Renal cortical epithelial cell (primary cell): ENCODE results near the gene ACTR5. TPM values are rescaled to one million over a fixed set of nuclear protein-coding genes. Genes with fewer than 3 reads are reported as not detected.

ENCODE experiments used
- DNase-seq: peaks from one replicate; pipeline ENCODE4 v3.0.0-alpha.2; 2011; ENCODE audit warnings: low read depth
- total RNA-seq: library from RNA; depleted of rRNA; stranded (reverse); fragments of >200 nt; gene quantifications from 2 replicates; pipeline ENCODE4 v1.2.3, GENCODE V29; 2014

The ACTR5 gene
- total RNA-seq, 1 donor from 2014 or later, result 8.3 TPM

DNA sequence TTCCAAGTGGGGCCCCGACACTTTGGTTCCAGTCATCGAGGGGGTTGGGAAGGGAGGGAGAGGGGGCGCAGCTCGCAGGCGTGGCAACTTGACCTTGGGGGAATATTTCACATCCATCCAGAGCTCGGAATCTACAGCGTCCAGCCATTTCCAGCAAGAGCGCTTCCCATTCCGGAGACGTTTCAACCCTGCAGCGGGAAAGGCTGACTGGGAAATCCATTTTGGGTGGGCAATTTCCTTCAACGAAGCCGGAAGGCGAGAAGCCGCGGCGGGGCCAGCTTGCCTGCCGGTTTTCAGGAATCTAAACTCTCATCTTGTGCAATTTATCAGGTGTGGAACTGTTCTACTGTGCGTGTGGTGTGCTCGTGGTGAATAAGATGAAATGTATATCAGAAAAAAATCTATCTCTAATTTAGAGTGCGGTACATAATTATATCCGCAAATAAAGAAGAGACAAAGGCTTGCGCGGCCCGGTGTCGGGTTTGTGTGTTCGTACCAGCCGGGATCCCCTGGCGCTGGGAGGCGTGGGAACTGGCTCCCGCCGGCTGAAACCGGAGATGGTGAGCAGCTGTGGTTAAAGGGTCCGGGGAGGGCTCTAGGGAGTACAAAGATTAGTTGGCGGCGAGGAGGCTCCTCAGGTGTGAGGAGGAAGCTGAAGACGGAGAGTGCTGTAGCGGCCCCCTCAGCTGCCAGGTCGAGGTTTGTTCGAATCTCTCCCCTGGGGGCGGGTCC, 19.2 kb upstream of the ACTR5 start:
- DNase-seq, result no peak

DNA sequence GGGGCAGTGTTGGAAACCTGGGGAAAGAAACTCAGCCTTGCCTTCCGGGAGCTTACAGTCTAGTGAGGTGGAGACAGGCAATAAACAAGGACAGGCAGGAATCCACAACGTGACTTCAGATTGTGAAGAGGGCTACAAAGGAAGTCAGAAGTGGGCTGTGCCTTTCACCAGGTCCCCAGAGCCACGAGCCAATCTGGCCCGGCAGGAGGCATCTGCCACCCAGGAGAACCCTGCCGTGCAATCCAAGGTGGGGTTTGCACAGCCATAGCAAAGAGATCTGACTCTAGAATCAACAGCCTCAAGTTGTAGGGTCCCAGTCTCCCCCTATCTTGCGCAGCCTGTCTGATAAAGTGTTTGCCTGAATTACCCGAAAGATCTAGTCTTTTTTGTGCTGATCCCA, 18.5 kb upstream of the ACTR5 start:
- DNase-seq, result no peak

DNA sequence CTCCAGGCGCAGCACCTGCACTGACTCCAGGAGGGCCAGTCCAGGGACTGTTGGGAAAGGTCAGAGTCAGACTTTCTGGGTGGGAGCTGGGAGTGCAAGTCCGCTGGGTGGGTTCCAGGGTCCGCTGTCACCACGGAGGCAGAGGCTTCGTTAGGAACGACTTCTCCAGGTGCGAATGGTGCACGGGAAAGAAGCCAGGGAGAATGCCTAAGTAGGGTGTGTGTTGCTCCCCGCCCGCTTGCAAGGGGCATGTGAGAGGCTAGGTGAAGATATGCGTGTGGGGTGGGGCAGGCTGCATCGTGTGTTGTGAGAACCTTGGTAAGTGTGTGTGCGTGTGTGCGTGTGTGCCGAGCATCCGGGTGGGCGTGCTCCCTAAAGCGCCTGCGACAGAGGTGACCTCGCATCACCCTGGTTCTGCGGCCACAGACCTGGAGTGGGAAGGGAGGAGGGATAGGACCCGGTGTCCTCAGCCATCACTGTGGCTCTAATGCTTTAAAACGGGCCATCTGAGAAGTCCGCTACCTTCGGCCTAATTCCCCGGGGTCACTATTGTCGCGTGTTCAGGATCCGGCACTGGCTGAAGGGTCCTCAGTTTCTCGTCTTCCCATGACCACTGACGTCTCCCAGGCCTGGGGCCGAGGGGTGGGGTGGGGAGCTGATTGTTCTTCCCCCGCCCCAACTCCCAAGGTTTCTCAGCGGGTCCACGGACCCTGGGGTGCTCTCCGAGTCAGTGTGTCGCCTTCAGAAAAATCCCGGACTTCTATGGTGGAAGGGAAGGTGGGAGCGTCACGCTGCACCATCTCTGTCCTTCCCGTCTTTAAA, 17.9 kb upstream of the ACTR5 start:
- DNase-seq, result no peak

DNA sequence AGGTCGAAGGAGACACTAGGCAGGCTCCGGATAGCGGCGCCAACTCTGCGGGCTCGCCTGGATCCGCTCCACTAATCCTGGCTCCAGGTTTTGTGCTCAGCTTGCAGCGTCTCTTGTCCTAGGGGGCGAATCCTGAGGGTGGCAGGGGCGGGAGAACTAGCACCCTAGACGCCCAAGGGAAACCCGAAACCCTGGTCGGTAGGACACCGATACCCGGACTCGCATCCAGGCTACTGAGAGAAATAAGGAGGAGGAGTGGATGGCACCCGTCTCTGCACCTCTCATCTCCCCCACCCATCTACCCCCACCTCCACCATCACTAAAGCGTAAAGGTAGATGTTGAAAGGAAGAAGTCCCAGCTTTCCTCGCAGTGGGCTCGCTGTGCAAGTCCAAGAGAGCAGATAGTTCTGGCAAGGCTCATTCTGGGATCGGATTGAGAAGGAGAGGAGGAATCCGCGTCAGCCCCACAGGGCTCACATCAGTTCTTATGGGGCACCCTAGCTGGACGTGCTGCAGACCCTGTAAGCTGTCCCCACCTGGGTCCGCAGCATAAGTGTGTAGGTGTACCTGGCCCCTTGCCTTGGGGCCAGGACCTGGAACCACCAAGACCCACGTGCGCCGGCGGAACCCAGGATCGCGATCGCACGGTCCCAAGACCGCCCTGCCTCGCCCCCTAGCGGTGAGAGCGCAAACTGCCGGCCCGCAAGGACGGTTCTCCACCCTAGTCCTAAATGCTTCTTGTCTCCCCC, 17.1 kb upstream of the ACTR5 start:
- peak; percentile 15 for DNase-seq

DNA sequence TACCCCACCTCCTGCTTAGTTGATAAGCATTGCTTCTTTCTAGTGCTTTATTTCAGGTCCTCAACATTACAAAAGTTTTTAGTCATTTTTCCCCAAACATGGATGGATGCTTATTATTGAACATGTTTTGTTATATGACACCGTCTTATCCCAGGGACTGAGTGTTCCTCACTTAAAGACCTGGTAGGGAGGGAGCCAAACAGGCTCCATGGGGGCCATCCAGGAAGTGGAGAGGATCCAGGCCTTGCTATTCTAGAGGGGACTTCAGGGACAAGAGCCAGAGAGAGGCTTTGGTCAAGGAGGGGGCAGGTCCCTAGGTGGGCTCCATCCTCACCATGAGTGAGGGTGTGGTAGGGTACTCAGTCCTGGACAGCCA, 16.5 kb upstream of the ACTR5 start:
- DNase-seq, result no peak

DNA sequence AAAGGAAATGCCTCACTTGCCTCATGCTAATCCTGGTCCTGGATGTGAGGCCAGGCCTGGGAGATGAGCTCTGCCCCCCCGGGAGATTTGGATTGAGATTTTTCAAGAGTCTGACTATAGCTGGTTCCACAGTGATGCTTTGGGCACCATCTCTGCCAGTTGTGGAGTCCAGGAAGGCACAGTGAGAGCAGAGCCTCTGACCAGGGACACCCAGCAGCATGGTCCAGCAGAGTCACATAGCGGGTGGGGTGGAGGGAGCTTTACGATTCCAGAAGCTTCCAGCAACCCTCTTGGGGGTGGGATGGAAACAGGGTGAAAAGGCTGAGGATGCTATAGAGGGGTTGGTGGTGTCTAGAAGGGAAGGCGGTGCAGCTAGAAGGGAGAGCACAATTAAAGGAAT, 15.3 kb upstream of the ACTR5 start:
- no peak for DNase-seq

DNA sequence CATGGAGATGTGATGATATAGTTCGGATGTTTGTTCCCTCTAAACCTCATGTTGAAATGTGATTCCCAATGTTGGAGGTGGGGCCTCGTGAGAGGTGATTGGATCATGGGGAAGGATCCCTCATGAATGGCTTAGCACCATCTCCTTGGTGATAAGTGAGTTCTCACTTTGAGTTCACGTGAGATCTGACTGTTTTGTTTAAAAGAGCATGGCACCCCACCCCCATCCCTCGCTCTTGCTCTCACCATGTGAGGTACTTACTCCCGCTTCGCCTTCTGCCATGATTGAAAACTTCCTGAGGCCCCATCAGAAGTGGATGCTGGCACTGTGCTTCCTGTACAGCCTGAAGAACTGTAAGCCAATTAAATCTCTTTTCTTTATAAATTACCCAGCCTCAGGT, 13.1 kb upstream of the ACTR5 start:
- DNase-seq, result no peak

DNA sequence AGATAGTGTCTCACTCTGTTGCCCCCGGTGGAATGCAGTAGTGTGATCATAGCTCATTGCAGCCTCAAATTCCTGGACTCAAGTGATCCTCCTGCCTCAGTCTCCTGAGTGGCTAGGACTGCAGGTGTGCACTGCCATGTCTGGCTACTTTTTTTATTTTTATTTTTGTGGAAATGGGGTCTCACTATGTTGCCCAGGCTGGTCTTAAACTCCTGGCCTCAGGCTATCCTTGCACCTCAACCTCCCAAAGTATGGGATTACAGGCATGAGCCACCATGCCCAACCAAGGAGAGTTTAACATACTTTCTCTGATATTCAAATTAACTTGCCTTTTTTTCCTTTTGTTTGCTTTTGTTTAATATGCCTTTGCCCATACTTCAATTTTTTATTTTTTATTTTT, 10.4 kb upstream of the ACTR5 start:
- DNase-seq, result no peak

DNA sequence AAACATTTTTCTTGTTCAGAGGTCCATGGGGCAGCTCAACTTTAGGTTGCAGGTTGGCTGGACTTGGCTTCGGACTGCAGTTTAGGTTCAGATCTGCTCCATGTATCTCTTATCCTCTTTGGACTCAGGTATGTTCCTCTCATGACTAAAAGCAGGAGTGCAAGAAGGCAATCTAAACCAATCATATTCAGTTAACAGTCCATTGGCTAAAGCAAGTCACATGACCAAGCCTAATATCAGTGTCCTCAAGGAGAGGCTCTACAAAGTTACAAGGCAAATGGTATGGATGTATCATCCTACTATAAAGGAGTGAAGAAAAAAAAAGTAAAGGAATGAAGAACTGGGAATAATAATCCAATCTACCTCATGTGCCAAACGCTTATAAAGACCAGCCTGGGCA, 2.5 kb upstream of the ACTR5 start:
- no peak for DNase-seq

DNA sequence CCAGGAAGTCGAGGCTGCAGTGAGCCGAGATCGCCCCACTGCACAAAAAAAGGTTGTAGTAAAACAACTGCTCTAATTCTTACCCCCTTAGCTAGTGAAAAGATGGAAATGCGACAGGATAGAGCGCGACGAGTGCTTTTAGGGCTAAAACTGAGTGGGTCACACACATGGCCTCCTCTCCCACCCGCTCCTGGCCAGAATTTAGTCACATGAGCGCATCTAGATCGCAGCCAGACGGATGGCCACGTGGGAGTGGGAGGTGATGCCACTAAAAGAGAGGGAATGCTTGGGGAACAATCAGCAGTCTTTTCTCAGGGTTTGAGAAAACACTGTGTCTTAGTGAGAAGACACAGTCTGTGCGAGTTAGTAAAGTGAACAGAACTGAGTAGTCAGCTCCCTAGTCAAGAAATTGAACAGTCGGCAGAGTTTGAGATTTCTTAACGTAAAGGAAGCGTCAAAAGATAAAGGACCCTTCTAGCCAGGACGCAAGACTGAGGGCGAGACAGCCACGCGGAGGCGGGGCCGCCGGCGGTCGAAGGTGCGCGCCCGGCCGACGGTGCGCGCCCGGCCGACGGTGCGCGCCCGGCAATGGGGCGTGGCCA, 664 bp upstream of the ACTR5 start:
- no peak for DNase-seq

DNA sequence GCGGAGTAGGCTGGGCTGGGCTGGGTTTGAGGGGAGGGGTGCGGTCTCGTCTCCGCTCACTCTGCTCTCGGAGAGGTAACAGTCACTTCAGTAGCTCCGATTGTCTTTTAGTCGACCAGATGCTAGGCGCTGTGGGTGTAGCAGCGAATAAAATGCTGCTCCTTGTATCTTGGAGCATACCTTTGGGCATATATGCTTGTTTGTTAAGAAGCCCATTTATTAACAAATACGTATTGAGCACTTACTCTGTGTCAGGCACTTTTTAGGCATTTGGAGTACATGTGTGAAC, 545 bp downstream of the ACTR5 start:
- DNase-seq, result peak; percentile 4

DNA sequence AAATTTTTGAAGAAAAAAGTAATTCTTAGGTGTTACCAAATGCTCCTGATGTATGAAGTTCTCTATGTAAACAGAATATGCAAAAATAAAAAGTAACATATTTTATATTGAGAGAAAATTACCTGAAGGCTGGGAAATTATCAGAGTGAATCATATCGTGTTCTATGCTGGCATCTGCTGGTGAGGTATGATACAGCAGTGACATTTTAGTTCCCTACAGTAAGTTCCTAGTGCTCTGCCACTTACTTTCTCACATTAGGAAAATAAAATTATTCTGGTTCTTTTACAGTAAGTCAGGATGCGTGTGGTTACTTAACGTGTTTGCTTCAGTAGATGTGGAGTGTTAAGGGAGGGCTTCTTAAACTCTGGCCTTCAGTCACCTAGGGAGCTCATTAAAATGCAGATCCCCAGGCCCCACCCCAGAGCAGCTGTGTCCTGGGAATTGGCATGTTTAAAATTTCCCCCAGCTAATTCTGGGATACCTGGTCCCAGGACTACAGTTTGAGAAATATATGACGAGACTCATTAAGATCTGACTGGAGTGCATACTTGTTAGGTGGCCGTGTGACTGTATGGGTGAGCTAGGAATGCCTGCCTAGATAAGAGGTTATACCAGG, 3.2 kb downstream of the ACTR5 start:
- DNase-seq, result peak; percentile 51

DNA sequence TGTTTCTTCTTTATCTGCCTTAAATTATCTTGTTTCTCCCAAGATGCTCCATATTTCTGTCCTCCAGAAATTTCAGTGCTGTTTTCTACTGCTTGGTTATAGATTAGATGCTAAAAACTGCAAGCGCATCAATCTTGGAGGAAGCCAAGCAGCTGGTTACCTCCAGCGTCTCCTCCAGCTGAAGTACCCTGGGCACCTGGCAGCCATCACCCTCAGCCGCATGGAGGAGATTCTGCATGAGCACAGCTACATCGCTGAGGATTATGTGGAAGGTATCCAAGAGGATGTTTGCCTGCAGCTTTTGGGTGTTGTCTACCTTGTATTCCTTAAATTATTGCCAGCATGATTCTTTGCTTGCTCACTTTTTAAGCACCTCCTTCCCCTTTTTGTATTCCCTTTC, 3.8 kb downstream of the ACTR5 start:
- no peak for DNase-seq

DNA sequence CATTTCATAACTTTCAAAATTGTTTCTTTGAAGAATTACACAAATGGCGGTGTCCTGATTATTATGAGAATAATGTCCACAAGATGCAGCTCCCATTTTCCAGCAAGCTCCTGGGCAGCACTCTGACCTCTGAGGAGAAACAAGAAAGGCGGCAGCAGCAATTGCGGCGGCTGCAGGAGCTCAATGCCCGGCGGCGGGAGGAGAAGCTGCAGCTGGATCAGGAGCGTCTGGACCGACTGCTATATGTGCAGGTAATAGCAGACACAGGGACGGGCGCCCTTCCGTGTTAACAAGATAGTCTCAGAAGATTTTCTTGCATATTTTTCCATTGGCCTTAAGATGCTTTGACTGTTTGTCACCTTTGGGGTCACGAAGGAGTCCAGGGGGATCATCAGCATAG, 6.7 kb downstream of the ACTR5 start:
- DNase-seq, result no peak

DNA sequence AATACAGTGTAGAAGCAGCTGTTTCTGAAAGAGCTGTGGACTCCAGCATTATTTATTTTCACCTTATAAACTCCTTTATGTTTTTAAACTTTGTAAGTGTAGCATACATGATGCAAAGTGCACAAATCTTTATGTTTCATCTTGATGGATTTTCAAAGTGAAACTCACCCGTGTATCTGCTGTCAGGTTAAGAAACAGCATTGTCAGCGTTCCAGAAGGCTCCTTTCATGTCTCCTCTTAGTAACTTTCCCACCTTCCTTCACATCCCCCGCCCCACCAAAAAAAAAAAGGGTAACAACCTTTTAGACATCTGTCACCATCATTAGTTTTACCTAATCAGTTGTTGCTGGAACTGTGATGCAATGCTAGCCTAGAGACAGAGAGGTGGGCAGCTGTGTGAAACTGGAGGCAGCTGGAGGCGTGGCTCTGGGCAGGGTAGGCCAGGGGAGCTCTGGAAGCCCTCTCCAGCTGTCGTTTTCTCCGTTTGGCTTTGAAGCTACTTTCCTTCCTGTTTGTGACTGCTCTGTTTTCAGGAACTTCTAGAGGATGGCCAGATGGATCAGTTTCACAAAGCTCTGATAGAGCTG, 7.2 kb downstream of the ACTR5 start:
- no peak for DNase-seq

DNA sequence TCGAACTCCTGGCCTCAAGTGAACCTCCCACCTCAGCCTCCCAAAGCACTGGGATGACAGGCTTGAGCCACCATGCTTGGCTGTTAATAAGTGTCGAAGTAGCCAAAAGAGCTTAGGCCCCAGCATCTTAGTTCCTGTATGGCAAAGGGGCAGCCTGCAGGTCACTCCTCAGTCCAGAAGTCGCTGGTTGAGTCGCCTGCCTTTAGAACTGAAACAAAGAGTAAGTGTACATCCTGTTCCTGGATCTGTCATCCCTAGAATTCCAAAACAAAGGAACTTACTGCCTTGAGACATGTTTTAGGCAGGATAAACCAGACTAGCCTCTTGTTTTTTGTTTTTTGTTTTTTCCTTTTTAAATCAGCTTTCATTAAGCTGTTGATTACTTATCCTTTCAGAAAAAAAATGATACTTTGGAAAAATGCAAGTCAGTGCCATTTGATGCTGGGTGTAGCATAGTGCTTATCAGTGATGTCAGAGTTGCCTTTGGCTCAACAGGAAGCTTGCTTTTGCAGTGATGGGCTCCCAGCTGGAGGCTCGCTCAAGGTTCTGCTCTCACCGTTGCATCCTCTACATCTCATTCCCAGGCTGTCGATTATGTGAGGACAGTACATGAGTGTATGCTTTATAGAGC, 9.0 kb downstream of the ACTR5 start:
- DNase-seq, result no peak

DNA sequence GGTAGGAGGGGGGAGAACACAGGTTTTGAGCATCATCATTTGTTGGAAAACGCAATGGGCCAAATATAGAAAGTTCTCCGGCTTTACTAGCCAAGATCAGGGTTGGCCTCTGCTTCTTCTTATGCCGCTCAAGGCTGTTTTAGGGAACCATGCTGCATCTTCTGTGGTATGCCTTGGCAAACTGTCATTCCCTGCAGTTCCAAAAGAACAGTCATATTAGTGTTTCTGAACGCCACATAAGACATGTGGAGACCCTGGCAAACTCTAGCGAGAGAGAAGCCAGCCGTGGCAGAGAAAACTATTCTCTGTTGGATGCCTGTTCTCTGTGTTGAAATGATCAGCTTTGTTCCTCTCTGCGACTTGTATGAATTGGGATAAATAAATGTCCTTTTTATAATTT, 10.8 kb downstream of the ACTR5 start:
- no peak for DNase-seq

DNA sequence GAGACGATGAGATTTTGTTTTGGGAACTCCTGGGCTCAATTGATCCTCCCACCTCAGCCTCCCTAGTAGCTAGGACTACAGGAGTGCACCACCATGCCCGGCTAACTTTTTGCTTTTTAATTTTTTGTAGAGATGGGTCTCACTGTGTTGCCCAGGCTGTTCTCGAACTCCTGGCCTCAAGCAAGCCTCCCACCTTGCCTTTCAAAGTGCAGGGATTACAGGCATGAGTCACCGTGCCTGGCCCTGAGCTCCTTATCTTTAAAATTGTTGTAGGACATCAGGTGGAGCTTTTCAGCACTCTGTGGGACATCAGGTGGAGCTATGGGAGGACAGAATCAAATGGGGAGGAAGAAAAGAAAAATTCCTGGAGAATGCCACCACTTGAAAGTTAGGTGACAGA, 12.7 kb downstream of the ACTR5 start:
- DNase-seq, result no peak

DNA sequence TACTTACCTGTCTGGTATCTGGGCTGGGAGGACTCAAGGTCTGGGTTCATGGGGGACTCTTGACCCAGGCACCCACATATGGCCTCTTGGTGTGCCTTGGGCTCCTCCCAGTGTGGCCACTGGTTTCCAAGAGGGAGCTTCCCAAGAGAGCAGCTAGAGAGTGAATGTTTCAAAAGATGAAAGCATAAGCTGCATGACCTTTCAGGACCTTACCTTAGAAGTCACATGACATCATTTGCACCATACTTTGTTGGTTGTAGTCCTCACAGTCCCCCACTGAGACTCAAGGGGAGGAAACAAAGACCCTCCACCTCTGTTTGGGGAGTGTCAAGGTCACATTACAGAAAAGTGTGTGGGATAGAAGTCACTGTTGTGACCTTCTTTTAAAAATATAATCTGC, 13.9 kb downstream of the ACTR5 start:
- no peak for DNase-seq

DNA sequence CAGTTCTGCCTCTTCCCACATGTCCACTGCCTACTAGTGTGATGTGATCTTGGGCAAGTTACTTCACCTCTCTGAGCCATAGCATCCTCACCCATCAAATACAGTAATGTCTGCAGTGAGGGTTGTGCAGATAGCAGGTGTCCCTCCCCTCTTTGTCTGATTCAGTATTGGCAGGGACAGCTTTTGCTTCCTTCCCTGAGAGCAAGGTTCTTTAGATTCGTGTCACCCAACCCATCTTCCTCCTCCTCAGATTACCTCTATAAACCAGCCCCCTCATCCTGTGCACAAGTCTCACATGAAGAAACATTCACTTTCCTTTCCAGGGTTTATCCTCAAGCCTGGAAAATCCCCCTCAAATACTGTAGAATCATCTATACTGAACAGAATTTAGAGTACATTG, 15.4 kb downstream of the ACTR5 start:
- no peak for DNase-seq

DNA sequence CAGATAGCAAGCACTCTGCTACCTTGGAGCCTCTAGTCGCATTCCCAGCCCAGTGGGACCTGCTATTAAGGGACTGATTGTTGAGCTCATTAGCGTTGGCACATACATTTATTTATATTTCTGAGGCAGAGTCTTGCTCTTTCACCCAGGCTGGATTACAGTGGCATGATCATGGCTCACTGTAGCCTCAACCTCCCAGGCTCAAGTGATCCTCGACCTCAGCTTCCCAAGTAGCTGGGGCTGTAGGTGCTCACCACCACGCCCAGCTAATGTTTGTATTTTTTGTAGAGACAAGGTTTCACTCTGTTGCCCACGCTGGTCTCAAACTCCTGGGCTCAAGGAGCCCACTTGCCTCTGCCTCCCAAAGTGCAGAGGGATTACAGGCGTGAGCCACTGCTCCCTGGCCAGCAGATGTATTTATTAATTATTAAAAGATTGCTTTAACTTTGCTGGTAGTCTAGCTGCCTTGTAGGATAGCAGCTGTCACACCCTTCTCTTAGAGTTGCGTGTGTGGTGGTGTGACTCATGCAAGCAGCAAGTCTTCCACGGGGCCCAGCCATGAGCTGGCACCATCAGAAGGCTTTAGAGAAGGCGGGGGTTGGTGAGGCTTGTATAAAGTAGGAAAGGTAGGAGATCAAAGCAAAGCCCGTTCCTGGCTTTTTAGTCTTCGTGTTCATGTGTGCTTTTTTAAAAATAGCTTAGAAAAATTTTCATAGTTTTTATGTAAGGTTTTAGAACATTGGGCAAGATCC, 16.5 kb downstream of the ACTR5 start:
- DNase-seq, result peak; percentile 96
